Measurements from ENCODE around the gene FSTL1.
A peak's percentile ranks its signal among the peaks of the same experiment; 100 is the strongest.

The FSTL1 gene, protein sequence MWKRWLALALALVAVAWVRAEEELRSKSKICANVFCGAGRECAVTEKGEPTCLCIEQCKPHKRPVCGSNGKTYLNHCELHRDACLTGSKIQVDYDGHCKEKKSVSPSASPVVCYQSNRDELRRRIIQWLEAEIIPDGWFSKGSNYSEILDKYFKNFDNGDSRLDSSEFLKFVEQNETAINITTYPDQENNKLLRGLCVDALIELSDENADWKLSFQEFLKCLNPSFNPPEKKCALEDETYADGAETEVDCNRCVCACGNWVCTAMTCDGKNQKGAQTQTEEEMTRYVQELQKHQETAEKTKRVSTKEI

DNA sequence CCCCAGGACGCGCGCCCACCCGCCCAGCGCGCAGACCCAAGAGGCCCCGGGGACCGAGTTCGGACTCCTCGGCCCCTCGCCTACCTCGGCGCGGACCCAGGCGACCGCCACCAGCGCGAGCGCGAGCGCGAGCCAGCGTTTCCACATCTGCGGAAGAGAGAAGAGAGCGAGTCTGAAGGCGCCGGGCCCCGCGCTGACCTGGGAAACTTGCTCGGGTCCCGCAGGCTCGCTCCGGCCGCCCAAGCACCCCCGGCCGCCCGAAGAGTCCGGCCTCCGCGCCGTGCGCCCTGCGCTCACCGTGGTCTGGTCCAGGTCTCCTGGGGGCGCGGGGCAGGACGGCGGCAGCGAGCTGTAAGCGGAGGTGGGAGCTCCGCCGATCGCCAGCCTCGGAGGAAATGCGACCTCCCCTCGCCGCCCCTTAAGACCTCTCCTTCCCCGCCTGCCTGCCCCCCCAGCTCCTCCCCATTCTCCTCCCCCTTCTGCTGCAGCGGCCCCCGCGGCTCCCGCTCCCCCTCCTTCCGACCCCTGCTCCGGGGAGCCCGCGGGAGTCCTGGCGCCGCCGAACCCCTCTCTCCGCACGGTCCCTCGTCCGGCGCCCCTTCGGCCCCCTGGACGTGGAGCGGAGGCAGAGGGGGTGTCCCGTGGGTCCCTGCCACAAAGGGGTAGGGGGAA is at the start of gene FSTL1:
TSS of gene FSTL1 (minus strand) at position 393 of the 672 bp plus-strand sequence. CDS start at position 147, 246 bp downstream.
- TF ChIP-seq, protein P1, sequence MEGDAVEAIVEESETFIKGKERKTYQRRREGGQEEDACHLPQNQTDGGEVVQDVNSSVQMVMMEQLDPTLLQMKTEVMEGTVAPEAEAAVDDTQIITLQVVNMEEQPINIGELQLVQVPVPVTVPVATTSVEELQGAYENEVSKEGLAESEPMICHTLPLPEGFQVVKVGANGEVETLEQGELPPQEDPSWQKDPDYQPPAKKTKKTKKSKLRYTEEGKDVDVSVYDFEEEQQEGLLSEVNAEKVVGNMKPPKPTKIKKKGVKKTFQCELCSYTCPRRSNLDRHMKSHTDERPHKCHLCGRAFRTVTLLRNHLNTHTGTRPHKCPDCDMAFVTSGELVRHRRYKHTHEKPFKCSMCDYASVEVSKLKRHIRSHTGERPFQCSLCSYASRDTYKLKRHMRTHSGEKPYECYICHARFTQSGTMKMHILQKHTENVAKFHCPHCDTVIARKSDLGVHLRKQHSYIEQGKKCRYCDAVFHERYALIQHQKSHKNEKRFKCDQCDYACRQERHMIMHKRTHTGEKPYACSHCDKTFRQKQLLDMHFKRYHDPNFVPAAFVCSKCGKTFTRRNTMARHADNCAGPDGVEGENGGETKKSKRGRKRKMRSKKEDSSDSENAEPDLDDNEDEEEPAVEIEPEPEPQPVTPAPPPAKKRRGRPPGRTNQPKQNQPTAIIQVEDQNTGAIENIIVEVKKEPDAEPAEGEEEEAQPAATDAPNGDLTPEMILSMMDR (IDR thresholded peaks at IDR 0.05; ENCODE audit: low read depth, low read length, missing control alignments) = no peak
- no peak for DNase-seq (ENCODE audit: extremely low read depth, low read depth)
- H3K4me3 ChIP-seq (replicated peaks; ENCODE audit: low read depth, low read length) = peak within 1 kb of the TSS; percentile 76

- TF ChIP-seq, protein P1 (IDR thresholded peaks at IDR 0.05; ENCODE audit: low read depth, low read length, missing control alignments) = no peak
- no peak overlapping the region for H3K4me3 ChIP-seq (replicated peaks; ENCODE audit: low read depth, low read length)
- DNase-seq (ENCODE audit: extremely low read depth, low read depth) = peak; percentile 95
Observed at GRCh38 chr3:120498556-120499346, 48.0 kb upstream of the FSTL1 start.

GRCh38 chr3:120497818-120498217 is 47.0 kb upstream of the FSTL1 start:
- no peak for DNase-seq (ENCODE audit: extremely low read depth, low read depth)
- TF ChIP-seq, protein P1 (IDR thresholded peaks at IDR 0.05; ENCODE audit: low read depth, low read length, missing control alignments) = no peak
- H3K4me3 ChIP-seq (replicated peaks; ENCODE audit: low read depth, low read length) = no peak overlapping the region

- TF ChIP-seq, protein P1 (IDR thresholded peaks at IDR 0.05; ENCODE audit: low read depth, low read length, missing control alignments) = no peak
- peak; percentile 52 for DNase-seq (ENCODE audit: extremely low read depth, low read depth)
- H3K4me3 ChIP-seq (replicated peaks; ENCODE audit: low read depth, low read length) = peak overlapping the region; percentile 5; the same call in 1 of the 2 replicates
Observed at GRCh38 chr3:120497336-120497735, 46.5 kb upstream of the FSTL1 start.

DNA sequence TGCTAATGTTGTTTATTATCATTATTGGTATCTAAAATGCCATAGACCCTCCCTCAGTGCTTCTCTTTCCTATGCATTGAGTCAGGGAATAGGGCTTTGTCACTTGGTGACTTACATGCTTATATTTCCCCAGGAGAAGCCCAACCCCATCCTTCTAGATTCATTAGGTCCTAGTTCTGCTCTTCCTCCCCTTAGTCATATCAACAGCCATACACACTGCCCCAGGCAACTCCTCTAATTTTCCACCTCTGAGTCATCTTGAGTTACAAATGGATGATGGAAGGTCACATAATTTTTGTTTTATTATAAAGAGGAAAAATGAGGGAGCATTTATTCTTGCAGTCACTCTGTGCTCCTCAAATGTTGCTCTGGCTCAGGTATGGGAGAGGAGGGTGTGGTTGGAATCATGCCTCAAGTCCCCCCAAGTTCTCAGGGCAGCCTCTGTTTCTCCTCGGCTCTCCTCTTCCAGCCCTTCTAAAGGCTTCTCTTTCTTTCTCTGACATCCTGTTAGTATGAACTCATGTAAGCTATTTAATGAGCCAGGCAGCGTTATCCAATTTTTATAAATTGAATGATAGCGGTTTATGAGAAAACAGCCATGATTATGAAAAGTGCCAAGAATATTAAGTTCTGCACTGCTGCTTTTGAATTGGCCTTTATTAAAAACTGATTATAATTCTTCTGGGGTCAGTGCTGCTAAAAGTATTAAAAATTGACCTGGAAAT is 45.6 kb upstream of the FSTL1 start:
- H3K4me3 ChIP-seq (replicated peaks; ENCODE audit: low read depth, low read length) = no peak overlapping the region
- TF ChIP-seq, protein P1 (IDR thresholded peaks at IDR 0.05; ENCODE audit: low read depth, low read length, missing control alignments) = no peak
- peak; percentile 65 for DNase-seq (ENCODE audit: extremely low read depth, low read depth)

- H3K4me3 ChIP-seq (replicated peaks; ENCODE audit: low read depth, low read length) = no peak overlapping the region
Observed at GRCh38 chr3:120495809-120496208, 45.0 kb upstream of the FSTL1 start.

More at GRCh38 chr3:120495809-120496208, 45.0 kb upstream of the FSTL1 start:
- no peak for DNase-seq (ENCODE audit: extremely low read depth, low read depth)
- TF ChIP-seq, protein P1 (IDR thresholded peaks at IDR 0.05; ENCODE audit: low read depth, low read length, missing control alignments) = no peak

Data from HFF-Myc (cell line).